IMR-90 (cell line): ENCODE results near the gene PTS. TPM values are rescaled to one million over a fixed set of nuclear protein-coding genes. Genes with fewer than 3 reads are reported as not detected.

Source experiments
- ATAC-seq: fragments of 200-7000 bp; cut with Tn5 transposase; 2 replicates; pipeline ENCODE4 v1.9.1; 2020; ENCODE audit warnings: low read depth, mild to moderate bottlenecking, moderate library complexity
- BruUV-seq: library from RNA; stranded (reverse); fragments of 400-500 nt; replicated peaks from 2 replicates; lab custom pipeline; 2021; lab: Mats Ljungman, UMichigan
- CTCF ChIA-PET: fragments of 300-600 bp; formaldehyde crosslinking; extraction: SDS; loops from one replicate; lab custom pipeline; 2021; ENCODE audit warnings: antibody characterized with exemption; lab: Yijun Ruan, JAX
- POLR2A ChIA-PET: fragments of 300-600 bp; sonication (Branson Sonifier 250); formaldehyde crosslinking; loops from one replicate; lab custom pipeline; 2022; ENCODE audit warnings: antibody characterized with exemption; ENCODE audit not compliant: unreplicated experiment; lab: Charles Lee
- DNase-seq: peaks from one replicate; pipeline ENCODE4 v3.0.0; 2013
- H2AFZ ChIP-seq: replicated peaks from 2 replicates; pipeline ENCODE3; 2013; ENCODE audit warnings: low read length, mild to moderate bottlenecking; ENCODE audit not compliant: poor library complexity
- H2AK5ac ChIP-seq: 2 replicates; pipeline ENCODE4 v1.6.1; 2013; ENCODE audit warnings: low read depth, low read length, inconsistent platforms
- H2AK9ac ChIP-seq: replicated peaks from 2 replicates; pipeline ENCODE3; 2013; ENCODE audit warnings: mild to moderate bottlenecking, low read depth, low read length, moderate library complexity; ENCODE audit not compliant: poor library complexity
- H2BK120ac ChIP-seq: 2 replicates; pipeline ENCODE4 v1.6.1; 2013; ENCODE audit warnings: low read depth, low read length, inconsistent platforms
- H2BK15ac ChIP-seq: 3 replicates; pipeline ENCODE4 v1.6.1; 2013; ENCODE audit warnings: low read depth, low read length, inconsistent platforms
- H2BK20ac ChIP-seq: 2 replicates; pipeline ENCODE4 v1.6.1; 2013; ENCODE audit warnings: low read depth, mild to moderate bottlenecking, inconsistent platforms, low read length, moderate library complexity
- H2BK5ac ChIP-seq: 2 replicates; pipeline ENCODE4 v1.6.1; 2013; ENCODE audit warnings: mild to moderate bottlenecking, low read depth, low read length, inconsistent platforms; ENCODE audit not compliant: poor library complexity, severe bottlenecking
- H3K14ac ChIP-seq: replicated peaks from 2 replicates; pipeline ENCODE4 v1.6.1; 2013; ENCODE audit warnings: low read depth, low read length, inconsistent platforms
- H3K18ac ChIP-seq: 2 replicates; pipeline ENCODE4 v1.6.1; 2013; ENCODE audit warnings: low read depth, low read length, control low read depth
- H3K23ac ChIP-seq: 2 replicates; pipeline ENCODE4 v1.6.1; 2013; ENCODE audit warnings: low read depth, low read length, inconsistent platforms
- H3K27ac ChIP-seq: 2 replicates; pipeline ENCODE4 v1.5.1; 2013; ENCODE audit warnings: mild to moderate bottlenecking, control low read depth, low read length; ENCODE audit not compliant: insufficient read depth
- H3K27me3 ChIP-seq: 2 replicates; pipeline ENCODE4 v1.6.1; 2013; ENCODE audit warnings: low read length; ENCODE audit not compliant: control insufficient read depth, insufficient read depth
- H3K36me3 ChIP-seq: 2 replicates; pipeline ENCODE4 v1.6.1; 2013; ENCODE audit warnings: low read length, mixed read lengths; ENCODE audit not compliant: control insufficient read depth, insufficient read depth
- H3K4ac ChIP-seq: 2 replicates; pipeline ENCODE4 v1.6.1; 2013; ENCODE audit warnings: low read depth, low read length, inconsistent platforms
- H3K4me1 ChIP-seq: 2 replicates; pipeline ENCODE4 v1.6.1; 2013; ENCODE audit warnings: low read length, mixed read lengths; ENCODE audit not compliant: control insufficient read depth, insufficient read depth
- H3K4me2 ChIP-seq: 2 replicates; pipeline ENCODE4 v1.6.1; 2013; ENCODE audit warnings: low read depth, mild to moderate bottlenecking, control low read depth, low read length, moderate library complexity
- H3K4me3 ChIP-seq: 2 replicates; pipeline ENCODE4 v1.5.1; 2013; ENCODE audit warnings: low read depth, mild to moderate bottlenecking, control low read depth, low read length, moderate library complexity; ENCODE audit not compliant: insufficient read depth
- H3K56ac ChIP-seq: 2 replicates; pipeline ENCODE4 v1.6.1; 2013; ENCODE audit warnings: low read length, inconsistent platforms; ENCODE audit not compliant: insufficient read depth; ENCODE audit errors: extremely low read depth
- H3K79me1 ChIP-seq, 2 experiments: 2 replicates each; pipeline ENCODE4 v1.6.1; 2013; ENCODE audit warnings: low read length in 2 of 2, inconsistent platforms in 1 of 2, low read depth in 1 of 2
- H3K9ac ChIP-seq: 2 replicates; pipeline ENCODE4 v1.6.1; 2013; ENCODE audit warnings: low read depth, low read length, control low read depth
- H3K9me1 ChIP-seq: 2 replicates; pipeline ENCODE4 v1.6.1; 2013; ENCODE audit warnings: low read length, inconsistent platforms; ENCODE audit not compliant: insufficient read depth
- H3K9me3 ChIP-seq: 2 replicates; pipeline ENCODE4 v1.6.1; 2013; ENCODE audit warnings: low read length; ENCODE audit not compliant: control insufficient read depth, insufficient read depth
- H4K20me1 ChIP-seq: 2 replicates; pipeline ENCODE4 v1.6.1; 2013; ENCODE audit warnings: low read length, inconsistent platforms; ENCODE audit not compliant: insufficient read depth
- H4K5ac ChIP-seq: 2 replicates; pipeline ENCODE4 v1.6.1; 2013; ENCODE audit warnings: mild to moderate bottlenecking, low read depth, low read length, control low read depth
- H4K8ac ChIP-seq, 2 experiments: 2 replicates each; pipeline ENCODE4 v1.6.1; 2013; ENCODE audit warnings: low read depth in 2 of 2, low read length in 2 of 2, control low read depth in 1 of 2, inconsistent platforms in 1 of 2
- H4K91ac ChIP-seq: 2 replicates; pipeline ENCODE4 v1.6.1; 2013; ENCODE audit warnings: low read depth, low read length, inconsistent platforms; ENCODE audit not compliant: insufficient read depth
- BHLHE40 ChIP-seq: fragments of 150-350 bp; IDR thresholded peaks from 2 replicates; pipeline ENCODE4 v1.6.1; 2016; ENCODE audit warnings: mild to moderate bottlenecking, low read depth, low read length
- CEBPB ChIP-seq: IDR thresholded peaks from 2 replicates; pipeline ENCODE4 v1.6.1; 2012; ENCODE audit warnings: low read depth, low read length, improper control_type of control experiment
- CHD1 ChIP-seq: IDR thresholded peaks from 2 replicates; pipeline ENCODE4 v1.6.1; 2012; ENCODE audit warnings: low read depth, low read length, improper control_type of control experiment
- CTCF ChIP-seq: conservative IDR thresholded peaks from 2 replicates; pipeline ENCODE4 v1.5.1; 2012; ENCODE audit warnings: mild to moderate bottlenecking, low read depth, low read length, improper control_type of control experiment
- FOS ChIP-seq: fragments of 150-350 bp; IDR thresholded peaks from 2 replicates; pipeline ENCODE4 v1.6.1; 2016; ENCODE audit warnings: low read depth, low read length
- MAFK ChIP-seq: IDR thresholded peaks from 2 replicates; pipeline ENCODE4 v1.6.1; 2012; ENCODE audit warnings: low read depth, low read length, improper control_type of control experiment
- MAZ ChIP-seq: IDR thresholded peaks from 2 replicates; pipeline ENCODE4 v1.6.1; 2012; ENCODE audit warnings: low read depth, mild to moderate bottlenecking, low read length, improper control_type of control experiment, moderate library complexity, borderline replicate concordance
- MXI1 ChIP-seq: IDR thresholded peaks from 2 replicates; pipeline ENCODE4 v1.6.1; 2012; ENCODE audit warnings: low read depth, mild to moderate bottlenecking, low read length, moderate library complexity, borderline replicate concordance
- NFE2L2 ChIP-seq: fragments of 150-350 bp; IDR thresholded peaks from 2 replicates; pipeline ENCODE4 v1.6.1; 2016; ENCODE audit warnings: low read depth, mild to moderate bottlenecking, low read length
- POLR2A ChIP-seq: IDR thresholded peaks from 2 replicates; pipeline ENCODE4 v1.6.1; 2012; ENCODE audit warnings: mild to moderate bottlenecking, low read depth, low read length
- RAD21 ChIP-seq: IDR thresholded peaks from 2 replicates; pipeline ENCODE4 v1.6.1; 2012; ENCODE audit warnings: low read length, improper control_type of control experiment
- RCOR1 ChIP-seq: IDR thresholded peaks from 2 replicates; pipeline ENCODE4 v1.6.1; 2012; ENCODE audit warnings: mild to moderate bottlenecking, low read length, improper control_type of control experiment; ENCODE audit not compliant: insufficient replicate concordance
- RFX5 ChIP-seq: IDR thresholded peaks from 2 replicates; pipeline ENCODE4 v1.8.0; 2012; ENCODE audit warnings: low read depth, mild to moderate bottlenecking, low read length, moderate library complexity
- SMC3 ChIP-seq: fragments of 150-350 bp; IDR thresholded peaks from 2 replicates; pipeline ENCODE4 v1.6.1; 2016; ENCODE audit warnings: low read depth, mild to moderate bottlenecking, antibody characterized with exemption, low read length, moderate library complexity
- WGBS, 2 experiments: methylation state at CpG; one replicate each; pipeline versions ENCODE4 v1.1.5 to v1.1.7; 2013; ENCODE audit warnings: missing lambda C conversion rate in 2 of 2; ENCODE audit not compliant: insufficient read length in 1 of 2; ENCODE audit errors: extremely low coverage in 2 of 2; 5-methylcytosine and 5-hydroxymethylcytosine counted together
- dilution Hi-C: fragments of 300-500 bp; cut with HindIII; formaldehyde crosslinking; loops from one replicate; pipeline ENCODE4 v1.14.3; 2018; ENCODE audit warnings: low sequenced_read_pairs; ENCODE audit not compliant: unreplicated experiment
- in situ Hi-C: fragments of 300-500 bp; cut with MboI; formaldehyde crosslinking; loops from 3 replicates; pipeline ENCODE4 v1.14.3; 2019; ENCODE audit warnings: low sequenced_read_pairs, inconsistent platforms, mixed read lengths
- intact Hi-C: fragments of 100-400 bp; cut with micrococcal nuclease; formaldehyde crosslinking; loops from 2 replicates; pipeline ENCODE4 v1.10.0; 2022
- polyA plus RNA-seq, 3 experiments: library from polyadenylated mRNA; depleted of rRNA; stranded (reverse); fragments of >200 nt; gene quantifications; 2 replicates each; pipeline ENCODE4 v1.2.3, GENCODE V29; 2012; ENCODE audit warnings: low replicate concordance in 1 of 3
- total RNA-seq: library from RNA; depleted of rRNA; stranded (reverse); fragments of >200 nt; gene quantifications from 2 replicates; pipeline ENCODE4 v1.2.3, GENCODE V29; 2012
- TF ChIP-seq, protein P1 (sequence below): fragments of 150-350 bp; IDR thresholded peaks from 2 replicates; pipeline ENCODE4 v1.6.1; 2016; ENCODE audit warnings: low read depth, mild to moderate bottlenecking, low read length, moderate library complexity, borderline replicate concordance

The PTS gene
- total and polyA plus RNA-seq, 2 of the 4 experiments (the other 2 are of a cell fraction) = 21.0 to 51.8 TPM

GRCh38 chr11:112265659-112266409, 39.6 kb downstream of the PTS start:
- Histone ChIP-seq H3K79me1 (no peaks in the 10 kb centered on the region), H3K36me3 (no peaks in the 10 kb centered on the region), H2BK5ac (peak overlapping the region; percentile 2), H3K27me3 (no peaks in the 10 kb centered on the region), H3K9ac (no peak overlapping the region), H3K4me1 (peaks cover 12% of the 10 kb centered on the region), H3K27ac (no peak overlapping the region), H2AFZ (no peak overlapping the region), H4K8ac (0 out of 4 replicates have a peak overlapping the region, but pooled peaks of 1 of the 2 experiments have one; percentile 2), H3K4me2 (no peak overlapping the region), H3K9me1 (0 out of 2 replicates have a peak, but pooled peaks cover 6% of the 10 kb centered on the region), H4K91ac (no peak overlapping the region; the same call in 1 of the 2 replicates), H2BK120ac (peak overlapping the region; percentile 58; the same call in 1 of the 2 replicates), H2BK15ac (no peak overlapping the region), H2BK20ac (0 out of 2 replicates have a peak overlapping the region, but pooled peaks have one; percentile 44), H3K56ac (no peak overlapping the region), H4K5ac (no peak overlapping the region), H3K18ac (no peak overlapping the region), H2AK9ac (no peak overlapping the region), H4K20me1 (no peaks in the 10 kb centered on the region), H3K14ac (peak overlapping the region; percentile 75), H3K9me3 (no peaks in the 10 kb centered on the region; the same call in 1 of the 2 replicates), H3K23ac (0 out of 2 replicates have a peak overlapping the region, but pooled peaks have one; percentile 31), H3K4me3 (no peak overlapping the region), H3K4ac (peak overlapping the region; percentile 28), H2AK5ac (peak overlapping the region; percentile 12; the same call in 1 of the 2 replicates)
- peak; percentile 84 for ATAC-seq
- no TSS peak for BruUV-seq
- peak; percentile 34 for DNase-seq
- no CpG with 5 or more reads among the region's 11 CpGs for WGBS, 2 experiments
- dilution Hi-C loops (no loop called here), intact Hi-C loops (loop anchor here (2.0 kb wide), 1 partner anchor 39 kb away; the partner anchor contains the start of gene PTS), in situ Hi-C loops (no loop called here)
- POLR2A ChIA-PET = no interaction called here
- CTCF ChIA-PET = no interaction called here
- TF ChIP-seq SMC3 = no peak
- TF ChIP-seq MAZ = no peak
- no peak for TF ChIP-seq CTCF
- TF ChIP-seq RFX5 = no peak
- TF ChIP-seq MAFK = no peak
- no peak for TF ChIP-seq CEBPB
- TF ChIP-seq BHLHE40 = no peak
- no peak for TF ChIP-seq NFE2L2
- TF ChIP-seq, protein P1, sequence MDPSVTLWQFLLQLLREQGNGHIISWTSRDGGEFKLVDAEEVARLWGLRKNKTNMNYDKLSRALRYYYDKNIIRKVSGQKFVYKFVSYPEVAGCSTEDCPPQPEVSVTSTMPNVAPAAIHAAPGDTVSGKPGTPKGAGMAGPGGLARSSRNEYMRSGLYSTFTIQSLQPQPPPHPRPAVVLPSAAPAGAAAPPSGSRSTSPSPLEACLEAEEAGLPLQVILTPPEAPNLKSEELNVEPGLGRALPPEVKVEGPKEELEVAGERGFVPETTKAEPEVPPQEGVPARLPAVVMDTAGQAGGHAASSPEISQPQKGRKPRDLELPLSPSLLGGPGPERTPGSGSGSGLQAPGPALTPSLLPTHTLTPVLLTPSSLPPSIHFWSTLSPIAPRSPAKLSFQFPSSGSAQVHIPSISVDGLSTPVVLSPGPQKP = no peak
- TF ChIP-seq RAD21 = no peak
- no peak for TF ChIP-seq MXI1
- no peak for TF ChIP-seq RCOR1
- TF ChIP-seq POLR2A = no peak
- TF ChIP-seq FOS = no peak
- no peak for TF ChIP-seq CHD1
